ENCODE results near the gene STPG1. TPM values are rescaled to one million over a fixed set of nuclear protein-coding genes. Genes with fewer than 3 reads are reported as not detected.

Gene STPG1
- total RNA-seq, 1 experiment from 2014 or later = 12.8 TPM

- no peak overlapping the region for H3K4me3 Mint-ChIP-seq
- TF ChIP-seq ATF1 (CRISPR knock-in tag; IDR thresholded peaks at IDR 0.05) (no peak), ZNF121 (CRISPR knock-in tag; IDR thresholded peaks at IDR 0.05) (no peak), ATF3 (CRISPR knock-in tag; conservative IDR thresholded peaks at IDR 0.05) (no peak), ZNF138 (CRISPR knock-in tag; conservative IDR thresholded peaks at IDR 0.05) (no peak), ATF2 (CRISPR knock-in tag; IDR thresholded peaks at IDR 0.05; ENCODE audit: borderline replicate concordance, low read depth) (no peak), NFYB (CRISPR knock-in tag; conservative IDR thresholded peaks at IDR 0.05; ENCODE audit: low read depth) (no peak), E2F4 (CRISPR knock-in tag; IDR thresholded peaks at IDR 0.05; ENCODE audit: borderline replicate concordance, low read depth) (no peak)
- no peaks in the 10 kb centered on the region for H3K27me3 Mint-ChIP-seq (ENCODE audit: low read depth)
- ChIA-PET POLR2A (no interaction called here), CTCF (interaction anchor here (1.4 kb wide), 1 partner anchor 154 kb away, joined by 6 read pairs; no protein-coding TSS in a partner anchor)
- 0 out of 2 replicates have a peak, but pooled peaks cover under 1% of the 10 kb centered on the region for H3K36me3 Mint-ChIP-seq
- H3K27ac Mint-ChIP-seq = no peak overlapping the region
- DNase-seq (ENCODE audit: low spot score) = no peak
- no peaks in the 10 kb centered on the region for H3K9me3 Mint-ChIP-seq
- H3K4me1 Mint-ChIP-seq = no peaks in the 10 kb centered on the region
- ATAC-seq = no peak
These were observed 58.1 kb downstream of the STPG1 start for GRCh38 chr1:24355466-24355865.

- POLR2A ChIA-PET = no interaction called here
- Mint-ChIP-seq H3K36me3 (no peaks in the 10 kb centered on the region), H3K27me3 (ENCODE audit: low read depth) (no peaks in the 10 kb centered on the region), H3K9me3 (no peaks in the 10 kb centered on the region), H3K4me1 (no peaks in the 10 kb centered on the region), H3K27ac (no peak overlapping the region), H3K4me3 (no peak overlapping the region)
- CTCF ChIA-PET = interaction anchor here (1.1 kb wide), 1 partner anchor 152 kb away, joined by 3 read pairs; no protein-coding TSS in a partner anchor
- TF ChIP-seq GABPB1 (CRISPR knock-in tag; IDR thresholded peaks at IDR 0.05) (no peak), ZNF512 (CRISPR knock-in tag; IDR thresholded peaks at IDR 0.05; ENCODE audit: borderline replicate concordance) (no peak), JUN (CRISPR knock-in tag; IDR thresholded peaks at IDR 0.05) (no peak), TEAD4 (CRISPR knock-in tag; IDR thresholded peaks at IDR 0.05) (no peak), HMGXB4 (CRISPR knock-in tag; IDR thresholded peaks at IDR 0.05) (no peak), SMAD4 (CRISPR knock-in tag; IDR thresholded peaks at IDR 0.05) (no peak), KAT7 (CRISPR knock-in tag; IDR thresholded peaks at IDR 0.05; ENCODE audit: borderline replicate concordance) (no peak), ESRRA (CRISPR knock-in tag; IDR thresholded peaks at IDR 0.05; ENCODE audit: borderline replicate concordance) (no peak), USF1 (CRISPR knock-in tag; IDR thresholded peaks at IDR 0.05) (no peak), FOXJ3 (CRISPR knock-in tag; IDR thresholded peaks at IDR 0.05; ENCODE audit: borderline replicate concordance) (no peak), ETV6 (CRISPR knock-in tag; IDR thresholded peaks at IDR 0.05) (no peak), OVOL2 (CRISPR knock-in tag; IDR thresholded peaks at IDR 0.05; ENCODE audit: borderline replicate concordance) (no peak), PREB (CRISPR knock-in tag; IDR thresholded peaks at IDR 0.05; ENCODE audit: borderline replicate concordance) (no peak)
- ATAC-seq (no peak), DNase-seq (ENCODE audit: low spot score) (no peak)
These were observed 60.2 kb downstream of the STPG1 start for GRCh38 chr1:24353292-24353891.

Data from WTC11 (cell line).